Measurements from ENCODE around the gene DCHS1.

- no peak for TF ChIP-seq ATF2 (CRISPR knock-in tag; IDR thresholded peaks at IDR 0.05)
- no peak for TF ChIP-seq ZNF274 (CRISPR knock-in tag; IDR thresholded peaks at IDR 0.05)
- no peak for TF ChIP-seq ZKSCAN1 (IDR thresholded peaks at IDR 0.05; ENCODE audit: low read length)
- TF ChIP-seq, protein P1, sequence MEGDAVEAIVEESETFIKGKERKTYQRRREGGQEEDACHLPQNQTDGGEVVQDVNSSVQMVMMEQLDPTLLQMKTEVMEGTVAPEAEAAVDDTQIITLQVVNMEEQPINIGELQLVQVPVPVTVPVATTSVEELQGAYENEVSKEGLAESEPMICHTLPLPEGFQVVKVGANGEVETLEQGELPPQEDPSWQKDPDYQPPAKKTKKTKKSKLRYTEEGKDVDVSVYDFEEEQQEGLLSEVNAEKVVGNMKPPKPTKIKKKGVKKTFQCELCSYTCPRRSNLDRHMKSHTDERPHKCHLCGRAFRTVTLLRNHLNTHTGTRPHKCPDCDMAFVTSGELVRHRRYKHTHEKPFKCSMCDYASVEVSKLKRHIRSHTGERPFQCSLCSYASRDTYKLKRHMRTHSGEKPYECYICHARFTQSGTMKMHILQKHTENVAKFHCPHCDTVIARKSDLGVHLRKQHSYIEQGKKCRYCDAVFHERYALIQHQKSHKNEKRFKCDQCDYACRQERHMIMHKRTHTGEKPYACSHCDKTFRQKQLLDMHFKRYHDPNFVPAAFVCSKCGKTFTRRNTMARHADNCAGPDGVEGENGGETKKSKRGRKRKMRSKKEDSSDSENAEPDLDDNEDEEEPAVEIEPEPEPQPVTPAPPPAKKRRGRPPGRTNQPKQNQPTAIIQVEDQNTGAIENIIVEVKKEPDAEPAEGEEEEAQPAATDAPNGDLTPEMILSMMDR (CRISPR knock-in tag; IDR thresholded peaks at IDR 0.05) = no peak
- no peak for TF ChIP-seq GTF3A (CRISPR knock-in tag; conservative IDR thresholded peaks at IDR 0.05)
- no peak for TF ChIP-seq MXI1 (IDR thresholded peaks at IDR 0.05; ENCODE audit: borderline replicate concordance, low read depth, low read length)
- TF ChIP-seq ZNF232 (CRISPR knock-in tag; IDR thresholded peaks at IDR 0.05; ENCODE audit: borderline replicate concordance) = no peak
- no peak for TF ChIP-seq ZNF569 (CRISPR knock-in tag; IDR thresholded peaks at IDR 0.05; ENCODE audit: borderline replicate concordance)
- no peak for TF ChIP-seq MAFK (conservative IDR thresholded peaks at IDR 0.05 in 1 of 2, IDR thresholded peaks at IDR 0.05 in 1 of 2; ENCODE audit: low read length in 2 of 2)
- no peak for TF ChIP-seq CREBL2 (CRISPR knock-in tag; IDR thresholded peaks at IDR 0.05; ENCODE audit: borderline replicate concordance)
- TF ChIP-seq GTF2F1 (IDR thresholded peaks at IDR 0.05; ENCODE audit: low read length) = no peak
- TF ChIP-seq, protein P2, sequence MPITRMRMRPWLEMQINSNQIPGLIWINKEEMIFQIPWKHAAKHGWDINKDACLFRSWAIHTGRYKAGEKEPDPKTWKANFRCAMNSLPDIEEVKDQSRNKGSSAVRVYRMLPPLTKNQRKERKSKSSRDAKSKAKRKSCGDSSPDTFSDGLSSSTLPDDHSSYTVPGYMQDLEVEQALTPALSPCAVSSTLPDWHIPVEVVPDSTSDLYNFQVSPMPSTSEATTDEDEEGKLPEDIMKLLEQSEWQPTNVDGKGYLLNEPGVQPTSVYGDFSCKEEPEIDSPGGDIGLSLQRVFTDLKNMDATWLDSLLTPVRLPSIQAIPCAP (CRISPR knock-in tag; IDR thresholded peaks at IDR 0.05; ENCODE audit: low read depth) = no peak
- no peak for TF ChIP-seq JUN (CRISPR knock-in tag; IDR thresholded peaks at IDR 0.05)
Observed at GRCh38 chr11:6681505-6681904, 25.9 kb upstream of the DCHS1 start.
